GM21447 (cell line): ENCODE data around the gene VAC14.

Source experiments
- ATAC-seq: cut with Tn5 transposase; IDR thresholded peaks from one replicate; pipeline ENCODE4 v1.9.1; 2021; ENCODE audit not compliant: unreplicated experiment

VAC14 gene

DNA sequence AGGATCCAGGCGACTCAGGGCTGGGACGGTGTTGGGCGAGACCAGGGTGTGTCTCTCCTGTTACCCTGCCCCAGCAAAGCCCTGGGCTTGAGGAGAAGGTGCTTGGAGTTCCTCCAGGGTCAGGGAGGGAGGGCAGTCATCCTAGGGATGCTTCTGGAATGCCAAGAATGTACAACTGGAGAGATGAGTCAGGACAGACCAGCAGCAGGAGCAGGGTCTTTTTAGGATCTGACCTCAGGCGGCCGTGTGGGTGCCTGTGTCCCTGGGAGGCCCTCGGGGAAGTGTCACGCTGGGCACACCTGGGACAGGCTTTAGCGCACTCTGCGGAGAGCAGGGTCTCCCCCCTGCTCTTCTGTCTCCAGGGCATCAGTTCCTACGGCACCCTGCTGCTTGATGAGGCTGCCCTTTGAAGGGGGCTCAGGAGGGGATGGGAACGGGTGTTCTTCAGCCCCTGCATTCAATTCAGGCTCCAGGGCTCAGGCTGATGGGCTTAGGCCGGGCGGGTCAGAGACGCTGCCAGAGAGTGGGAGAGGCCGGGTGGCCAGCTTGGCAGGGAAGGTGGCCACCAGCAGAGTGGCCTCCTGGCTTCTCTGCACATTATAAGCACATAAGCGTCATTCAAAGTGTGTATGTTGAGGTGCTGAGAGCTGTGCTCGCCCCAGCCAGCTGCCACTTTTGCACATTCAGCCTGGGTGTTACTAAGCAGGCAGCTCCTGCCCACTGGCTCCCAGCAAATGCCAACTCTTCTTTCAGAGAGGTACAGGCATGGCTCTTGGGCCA is 106.7 kb downstream of the VAC14 start:
- ATAC-seq, result no peak

DNA sequence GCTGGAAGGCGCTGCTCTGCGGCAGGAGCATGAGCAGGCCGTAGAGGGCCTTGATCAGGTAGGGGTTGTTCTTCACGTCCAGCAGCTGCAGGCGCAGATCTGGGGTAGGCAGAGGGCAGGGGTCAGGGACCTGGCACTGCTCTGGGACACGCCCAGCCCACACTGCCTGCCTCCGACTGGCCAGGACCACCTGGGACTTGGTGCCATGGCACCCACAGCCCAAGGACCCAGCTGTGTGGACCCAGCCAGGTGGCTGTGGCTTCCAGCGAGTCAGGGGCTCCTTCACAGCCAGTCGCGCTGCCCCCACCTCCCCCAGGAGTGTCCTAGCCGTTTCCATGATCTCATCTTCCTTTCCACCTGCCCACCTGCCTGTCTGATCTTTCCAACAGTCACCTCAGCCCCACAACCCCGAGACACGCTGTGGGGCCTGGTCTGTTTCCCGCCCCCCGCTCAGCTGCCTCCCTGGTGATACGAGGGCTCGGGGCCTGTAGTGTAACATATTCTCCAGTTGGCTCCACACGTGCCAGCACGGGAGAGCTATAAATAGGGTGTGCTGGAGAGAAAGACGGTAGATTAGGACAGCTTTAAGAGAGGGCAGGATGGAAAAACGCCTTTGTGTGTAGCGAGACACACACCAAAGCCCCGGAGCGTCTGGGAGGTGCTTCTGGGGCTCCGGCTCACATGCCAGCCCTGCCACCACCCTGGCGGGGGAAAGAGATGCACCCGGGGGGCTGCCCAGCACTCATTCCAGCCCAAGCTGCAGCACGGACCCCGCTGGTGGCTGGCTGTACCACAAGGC is 107.9 kb downstream of the VAC14 start:
- ATAC-seq, result no peak

DNA sequence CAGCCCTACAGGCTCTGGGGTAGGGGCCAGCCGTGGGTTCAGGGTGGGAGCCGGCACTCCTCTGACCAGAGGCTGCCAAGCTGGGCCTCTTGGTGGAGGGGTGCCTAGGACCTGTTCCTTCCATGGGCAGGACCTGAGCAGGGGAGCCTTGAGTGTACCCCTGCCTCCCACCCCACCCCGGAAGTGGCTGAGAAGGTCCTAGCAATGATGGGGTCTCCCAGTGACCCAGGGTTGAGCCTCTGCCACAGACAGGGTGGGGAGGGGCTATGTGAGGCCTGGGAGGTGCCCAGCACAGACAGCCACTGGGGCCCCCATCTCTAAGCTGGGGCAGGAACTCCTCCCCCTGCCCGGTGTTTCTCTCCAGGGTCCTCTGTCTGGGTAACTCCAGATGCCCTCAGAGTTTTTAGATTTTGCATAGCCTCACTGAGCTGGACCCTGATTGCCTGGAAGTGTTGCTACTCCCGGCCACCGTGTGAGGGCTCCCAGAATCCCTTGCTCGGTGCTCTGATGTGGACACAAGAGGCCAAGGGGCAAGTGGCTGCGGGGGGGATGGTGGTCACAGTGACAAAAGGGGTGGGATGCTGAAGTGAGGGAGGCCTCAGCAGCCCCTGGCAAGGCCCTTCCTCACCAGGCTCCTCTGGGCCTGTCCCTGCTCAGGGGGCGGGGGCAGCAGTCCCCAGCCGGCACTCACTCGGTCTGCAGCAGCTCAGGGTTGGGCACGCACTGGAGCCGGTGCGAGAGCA is 108.7 kb downstream of the VAC14 start:
- ATAC-seq, result no peak

DNA sequence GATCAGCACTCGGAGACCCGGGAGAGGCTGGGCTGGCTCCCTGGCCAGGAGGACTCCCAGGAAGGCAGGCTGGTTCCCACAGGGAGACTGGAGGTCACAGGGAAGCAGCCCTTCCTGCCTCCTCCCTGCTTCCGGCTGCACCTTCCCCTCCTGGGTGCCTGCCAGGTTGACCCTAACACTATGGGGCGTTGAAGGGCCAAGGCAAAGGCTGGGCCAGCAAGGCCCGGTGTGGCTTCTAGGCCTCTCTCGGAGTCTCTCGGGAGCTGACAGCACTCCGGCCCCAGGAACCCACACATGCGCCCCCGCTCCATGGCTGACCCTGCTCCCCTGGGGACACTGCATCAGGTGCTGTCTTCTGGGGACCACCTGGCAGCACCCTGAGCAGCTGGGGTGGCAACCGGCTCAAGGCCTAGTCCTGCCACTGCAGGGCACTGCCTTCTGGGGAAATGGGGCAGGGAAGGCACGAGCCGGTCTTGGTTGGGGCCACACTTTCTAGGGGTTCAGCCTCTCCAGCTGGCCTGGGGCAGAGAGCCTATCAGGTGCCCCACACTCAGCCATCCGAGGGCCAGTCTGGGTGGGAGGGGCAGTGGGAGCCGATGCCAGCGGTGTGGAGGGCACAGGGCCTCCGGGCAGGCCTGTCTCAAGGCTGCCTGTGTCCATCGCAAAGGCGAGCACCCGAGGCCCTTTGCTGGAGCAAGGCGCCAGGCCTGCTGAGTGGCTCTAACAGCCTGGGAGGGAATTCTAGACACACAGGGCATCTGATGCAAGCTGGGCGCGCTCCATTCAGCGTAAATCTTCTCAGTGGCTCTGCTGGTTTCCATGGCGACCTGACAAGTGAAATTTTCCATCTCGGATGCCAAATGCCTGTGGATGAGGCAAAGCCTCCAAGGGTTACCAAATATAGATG is 109.5 kb downstream of the VAC14 start:
- ATAC-seq, result no peak

DNA sequence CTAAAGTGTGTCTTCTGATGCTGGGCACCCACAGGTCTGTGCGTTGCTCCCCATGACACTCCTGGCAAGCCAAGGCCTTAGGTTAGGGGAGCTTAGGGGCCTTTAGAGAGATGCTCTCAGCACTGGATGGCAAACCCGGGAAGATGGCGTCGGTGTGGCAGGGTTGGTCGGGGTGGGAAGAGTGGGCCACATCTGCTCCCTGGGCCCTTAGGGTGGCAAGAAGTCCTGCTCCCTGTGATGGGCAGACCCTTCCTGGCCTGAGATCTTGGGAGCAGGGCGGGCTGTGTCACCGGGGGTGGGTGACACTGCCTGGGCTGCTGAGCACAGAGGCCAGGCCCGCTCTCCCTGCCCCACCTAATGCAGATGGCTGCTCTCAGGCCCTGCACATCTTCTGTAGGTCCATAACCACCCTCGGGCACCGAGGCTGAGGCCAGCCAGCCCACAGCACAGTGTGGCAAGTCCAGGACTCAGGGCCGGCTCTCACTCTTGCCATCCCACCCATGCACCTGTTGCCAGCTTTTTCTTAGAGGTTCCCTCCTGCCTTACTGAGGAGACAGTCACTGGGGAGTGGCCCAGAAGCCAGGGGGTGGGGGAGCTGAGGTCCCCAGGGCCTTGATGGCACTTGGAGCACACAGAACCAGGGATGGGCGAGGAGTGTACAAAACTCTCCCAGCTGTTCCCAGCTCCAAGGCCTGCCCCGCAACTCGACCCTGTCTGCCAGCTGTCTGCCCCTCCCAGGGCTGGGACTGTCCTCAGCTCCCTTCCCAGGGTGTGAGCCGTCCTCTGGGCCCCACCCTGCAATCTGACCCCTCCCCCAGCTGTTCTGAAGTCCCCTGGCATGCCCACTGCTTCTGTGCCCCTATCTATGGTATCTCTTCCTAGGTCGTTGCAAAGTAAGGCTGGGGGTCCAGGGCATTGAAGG is 110.7 kb downstream of the VAC14 start:
- no peak for ATAC-seq

DNA sequence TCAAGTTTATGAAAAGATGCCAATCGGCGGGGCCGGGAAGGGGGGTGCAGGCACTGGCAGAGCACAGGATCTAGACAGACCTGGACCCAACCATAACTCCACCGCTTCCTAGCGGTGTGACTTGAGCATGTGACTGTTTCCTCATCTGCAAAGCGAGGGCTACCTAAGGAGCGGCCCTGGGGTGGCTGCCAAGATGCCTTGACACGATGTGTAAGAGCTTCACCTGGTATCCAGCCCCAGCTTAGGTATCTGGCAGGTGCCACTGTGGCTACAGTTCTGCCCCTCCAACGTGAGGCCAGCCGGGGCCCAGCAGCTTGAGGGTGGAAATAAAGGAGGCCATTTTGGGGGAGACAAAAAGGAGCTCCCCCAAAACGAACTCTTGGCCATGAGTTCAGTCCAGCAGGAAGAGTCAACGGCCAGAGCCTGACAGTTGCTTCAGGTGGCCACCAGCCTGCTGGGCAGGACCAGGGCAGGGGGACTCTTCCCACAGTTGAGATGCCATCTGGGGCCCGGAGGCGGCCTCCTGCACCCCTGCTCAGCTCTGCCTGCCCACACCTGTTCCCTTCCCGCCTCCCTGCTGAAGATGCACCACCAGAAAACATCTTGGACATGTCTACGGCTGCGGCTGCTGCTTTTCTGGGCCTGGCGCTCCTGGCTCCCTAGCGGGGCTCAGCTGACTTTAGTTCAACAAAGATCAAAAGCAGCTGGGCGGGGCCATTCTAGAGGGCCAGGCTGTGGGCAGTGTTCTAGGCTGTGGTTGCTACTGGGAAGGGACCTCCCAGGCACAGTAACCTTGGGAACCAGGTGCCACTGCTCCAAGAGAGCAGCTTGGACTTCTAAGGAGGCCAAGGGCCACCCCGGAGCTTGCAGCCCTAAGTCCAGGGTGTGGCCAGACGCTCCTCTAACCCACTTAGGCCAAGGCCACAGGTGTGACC is 111.7 kb downstream of the VAC14 start:
- no peak for ATAC-seq

DNA sequence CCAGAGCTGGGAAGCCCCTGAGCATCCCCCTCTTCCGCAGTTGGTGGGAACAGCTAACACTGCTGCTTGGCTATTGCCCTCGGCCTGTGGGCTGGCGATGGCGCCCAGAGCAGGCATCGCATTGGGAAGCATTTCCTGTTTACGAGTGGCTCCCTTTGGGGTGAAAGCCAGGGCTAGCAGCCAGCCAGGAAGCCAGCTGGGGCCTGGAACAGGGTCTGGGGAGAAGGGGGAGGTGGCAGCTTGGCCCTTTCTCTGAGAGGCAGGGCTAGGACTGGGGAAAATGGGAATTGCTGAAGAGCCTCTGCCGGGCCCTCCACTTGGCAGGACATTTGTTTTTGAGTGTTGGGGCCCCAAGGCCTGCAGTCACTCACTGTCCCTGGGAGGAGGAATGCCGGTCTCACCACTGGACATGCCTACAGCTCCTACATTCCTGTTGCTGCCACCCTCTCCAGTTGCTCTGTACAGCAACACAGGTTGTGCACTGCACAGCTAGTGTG is 112.7 kb downstream of the VAC14 start:
- no peak for ATAC-seq

DNA sequence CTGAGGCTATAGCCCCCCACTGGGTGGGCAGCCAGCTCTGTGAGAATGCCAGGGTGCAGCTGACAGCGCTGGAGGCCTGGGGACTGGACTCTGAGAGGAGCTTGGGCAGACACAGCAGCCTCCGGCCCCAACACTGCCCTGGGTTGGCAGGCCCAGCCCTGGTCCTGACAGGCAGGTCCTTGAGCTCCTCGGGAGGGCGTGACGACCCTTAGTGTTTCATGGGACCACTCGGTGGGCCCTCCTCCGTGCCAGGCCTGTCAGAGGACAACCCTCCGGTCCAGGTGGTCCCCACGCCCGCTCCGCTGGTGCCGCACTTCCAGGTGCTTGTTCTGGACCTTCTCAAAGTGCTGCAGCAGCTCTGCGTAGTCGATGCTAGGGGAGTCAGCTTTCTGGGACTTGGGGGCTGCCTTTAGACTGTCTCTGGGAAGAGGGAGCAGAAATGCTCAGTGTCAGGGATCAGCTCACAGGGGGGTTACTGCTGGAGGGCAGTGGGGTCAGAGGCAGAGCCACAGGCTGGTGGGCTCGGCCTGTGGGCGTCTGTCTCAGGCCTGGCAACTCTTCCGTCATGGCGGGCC is 113.2 kb downstream of the VAC14 start:
- ATAC-seq, result no peak

DNA sequence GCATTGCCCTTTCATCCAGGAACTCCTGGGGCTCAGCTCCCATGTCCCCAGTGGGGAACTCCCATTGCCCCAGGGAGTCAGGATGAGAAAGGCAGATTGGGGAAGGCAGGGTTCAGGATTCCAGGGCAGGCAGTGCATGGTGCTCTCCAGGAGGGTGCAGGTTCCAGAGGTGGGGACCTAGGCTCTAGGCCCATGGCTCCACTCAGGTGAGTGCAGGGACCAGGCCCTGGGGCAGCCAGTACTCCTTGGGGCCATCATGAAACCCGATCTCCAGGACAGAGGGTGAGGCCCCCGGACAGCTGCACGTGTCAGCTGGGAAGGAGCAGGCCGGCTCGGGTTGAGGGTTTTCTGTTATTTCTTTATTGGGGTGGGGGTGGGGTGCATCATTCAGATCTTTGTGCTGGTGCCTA is 113.9 kb downstream of the VAC14 start:
- no peak for ATAC-seq

DNA sequence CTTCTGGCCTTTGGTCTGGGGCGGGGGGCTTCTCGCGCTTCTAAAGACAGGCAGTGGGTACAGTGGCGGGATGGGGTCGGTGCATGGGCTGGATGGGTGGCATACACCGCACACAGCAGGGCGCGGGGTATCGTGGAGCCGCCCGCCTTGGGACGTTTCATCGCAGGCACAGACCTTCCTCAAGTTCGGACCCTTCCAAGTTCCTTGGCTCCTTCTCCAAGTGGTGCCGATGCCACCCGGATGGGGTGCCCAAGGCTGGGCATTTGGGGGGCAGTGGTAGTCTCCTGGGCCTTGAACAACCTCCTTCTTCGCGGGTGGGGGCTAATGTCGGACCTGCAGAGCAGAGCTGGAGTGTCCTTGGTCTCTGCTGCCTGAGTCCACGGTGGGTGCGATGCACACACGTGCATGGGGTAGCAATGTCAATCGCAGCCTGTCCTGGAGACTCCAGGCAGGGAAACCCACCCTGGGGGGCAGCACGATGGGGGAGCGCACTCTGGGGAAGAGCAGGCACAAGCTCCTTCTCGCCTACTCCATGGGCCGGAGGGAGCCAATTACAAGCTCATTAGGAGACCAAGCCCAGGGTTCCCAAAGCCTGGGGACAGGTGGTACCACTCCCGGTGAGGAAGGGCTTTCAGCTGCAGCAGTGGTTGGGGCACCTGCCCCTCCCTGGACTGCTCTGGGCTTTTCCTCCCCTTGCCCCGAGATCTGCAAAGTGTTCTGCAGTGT is 114.4 kb downstream of the VAC14 start:
- ATAC-seq, result no peak

DNA sequence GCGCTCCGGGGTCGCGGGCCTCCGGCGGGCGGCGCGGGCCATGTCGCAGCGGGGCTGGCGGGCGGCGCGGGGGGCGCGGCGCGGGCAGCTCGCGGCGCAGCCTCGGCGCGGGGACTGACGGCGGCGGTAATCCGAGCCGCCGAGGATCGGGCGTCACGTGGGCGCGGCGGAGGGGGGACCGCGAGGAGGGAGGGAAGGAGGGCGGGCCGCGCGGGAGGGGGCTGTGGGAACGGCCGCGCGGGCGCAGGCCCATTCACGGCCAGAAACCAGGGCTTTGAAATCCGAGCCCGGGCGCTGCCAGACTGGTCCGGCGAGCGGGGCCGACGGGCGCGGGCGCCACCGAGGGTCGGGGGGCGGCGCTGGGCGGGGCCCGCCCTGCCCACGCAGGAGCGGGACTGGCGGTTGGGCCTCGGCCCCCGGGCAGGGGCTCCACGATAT is 115.0 kb downstream of the VAC14 start, which contains the start of gene MTSS2:
Gene MTSS2, minus strand, starts transcription at position 116 of the 438 bp plus-strand sequence. CDS start 262 bp downstream, outside the sequence.
- no peak for ATAC-seq

DNA sequence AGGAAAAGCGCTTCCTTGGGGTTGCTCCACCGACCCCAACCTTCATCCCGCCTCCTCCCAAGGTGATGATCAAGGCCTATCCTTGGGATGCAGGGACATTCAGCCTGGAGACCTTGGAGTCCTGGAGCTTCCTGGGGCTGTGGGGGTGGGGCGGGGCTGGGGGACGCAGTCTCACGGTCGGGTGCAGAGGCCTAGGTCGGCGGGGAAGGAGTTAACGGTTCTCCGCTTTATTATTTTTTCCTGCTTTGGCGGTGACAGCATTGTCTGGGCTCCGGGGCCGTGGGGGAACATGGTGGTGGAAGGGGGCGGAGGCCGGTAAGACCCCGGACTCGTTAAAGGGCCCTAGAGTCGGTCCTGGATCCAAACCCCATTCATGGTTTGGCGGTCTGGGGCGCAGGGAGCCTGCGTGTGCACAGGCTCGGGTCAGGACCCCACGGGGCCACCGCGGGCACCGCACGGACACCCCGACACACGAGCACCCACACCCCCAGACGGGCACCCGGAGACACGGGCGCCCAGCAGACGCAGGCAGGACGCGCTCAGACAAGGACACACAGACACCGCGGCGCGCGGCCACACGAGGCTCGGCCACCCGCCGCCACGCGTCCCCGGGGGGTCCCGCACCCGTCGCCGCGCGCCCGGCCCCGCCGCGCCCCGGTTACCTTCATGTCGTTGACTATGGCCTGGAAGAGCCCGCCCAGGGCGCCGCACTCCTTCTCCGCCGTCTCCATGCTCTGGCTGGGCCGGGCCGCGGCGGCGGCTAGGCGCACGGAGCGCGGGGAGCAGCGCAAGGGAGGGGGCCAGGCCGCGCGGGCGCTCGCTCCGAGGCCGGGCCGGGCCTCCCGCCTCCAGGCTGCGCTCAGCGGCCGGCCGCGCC is 115.7 kb downstream of the VAC14 start:
- no peak for ATAC-seq

DNA sequence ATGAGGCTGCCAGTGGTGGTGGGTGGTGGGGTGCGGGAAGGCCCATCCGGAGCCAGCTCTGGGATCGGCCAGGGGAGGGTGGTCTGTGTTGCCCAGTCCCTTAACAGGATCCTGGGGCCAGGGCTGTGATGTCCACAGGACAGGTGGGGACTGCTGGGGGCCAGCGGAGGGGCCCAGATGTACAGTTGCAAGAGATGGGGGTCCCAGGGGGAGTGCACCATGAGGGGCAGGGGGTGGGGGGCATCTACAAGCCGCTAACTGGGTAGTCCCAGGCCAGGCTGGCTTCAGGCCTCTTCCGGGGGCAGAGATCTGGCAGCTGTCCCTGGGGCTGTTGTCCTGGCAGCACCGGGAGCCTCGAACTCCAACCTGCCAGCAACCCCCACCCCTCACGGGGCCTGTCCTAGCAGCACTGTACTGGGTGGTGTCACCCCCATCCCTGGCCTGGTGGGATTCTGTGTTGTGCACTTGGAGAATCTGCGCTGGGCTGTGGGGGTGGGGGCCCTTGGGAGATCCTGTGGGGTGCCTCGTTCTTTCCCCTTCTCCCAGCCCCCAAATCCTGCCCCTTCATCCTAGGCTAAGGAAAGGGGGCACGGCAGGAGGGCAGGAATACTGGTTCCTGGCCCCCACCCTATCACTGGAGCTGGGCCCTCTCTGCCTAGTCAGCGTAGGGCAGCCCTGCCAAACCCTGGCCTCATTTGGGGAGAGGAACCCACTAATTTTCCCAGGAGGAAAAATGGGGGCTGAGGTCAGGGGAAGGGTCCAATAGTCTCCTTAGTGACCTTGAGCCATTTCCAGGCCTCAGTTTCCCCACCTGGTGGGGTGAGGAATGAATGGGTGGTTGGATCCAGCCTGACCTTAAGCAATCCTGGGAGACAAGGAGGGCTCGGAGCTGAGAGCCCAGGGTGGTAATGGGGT is 116.6 kb downstream of the VAC14 start:
- ATAC-seq, result no peak

DNA sequence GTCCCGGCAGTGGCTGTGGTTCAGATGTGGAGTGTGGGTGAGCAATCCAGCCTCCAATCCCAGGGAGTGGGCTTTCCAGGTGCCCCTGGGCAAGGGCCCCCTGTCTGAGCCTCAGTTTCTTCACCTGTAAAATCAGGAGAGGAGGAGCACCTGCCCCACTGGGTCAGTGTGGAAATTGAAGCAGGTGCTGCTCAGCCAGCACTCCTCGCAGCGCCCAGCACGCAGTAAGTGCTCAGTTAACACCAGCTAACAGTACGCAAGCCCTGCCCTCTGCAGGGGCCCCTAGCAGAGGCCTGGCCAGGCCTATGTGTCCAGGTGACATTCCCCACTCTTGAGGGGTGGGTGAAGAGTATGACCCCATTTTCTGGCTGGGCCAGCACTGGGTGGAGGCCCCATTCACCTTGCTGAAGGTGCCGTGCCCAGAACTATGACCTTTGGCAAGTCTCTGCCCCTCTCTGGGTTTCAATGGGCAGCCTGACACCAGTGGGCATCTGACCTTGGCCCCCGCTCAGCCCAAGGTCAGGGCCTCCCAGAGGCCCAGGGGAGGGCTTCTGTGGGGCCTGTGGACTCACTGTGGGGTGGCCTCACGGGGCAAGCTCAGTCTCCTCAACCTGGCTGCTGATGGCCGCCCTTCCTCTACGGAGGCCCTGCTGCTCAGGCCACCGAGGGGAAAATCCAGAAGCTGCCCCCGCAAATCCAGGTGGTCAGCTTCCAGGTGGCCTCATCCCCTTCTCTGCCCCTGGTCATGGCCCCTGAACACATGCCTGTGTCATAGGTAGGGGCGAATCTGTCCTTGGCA is 117.6 kb downstream of the VAC14 start:
- no peak for ATAC-seq
